Smooth muscle cell (in vitro differentiated cells): ENCODE measurements around the gene ACTL10. TPM values are rescaled to one million over a fixed set of nuclear protein-coding genes. Genes with fewer than 3 reads are reported as not detected.
"Not testable (repeated sequence)": the region's sequence is repeated elsewhere in the genome, so short reads cannot be mapped to it uniquely, and the experiment has no call there.

Experiments
- DNase-seq: peaks from one replicate; lab custom pipeline; 2025; ENCODE audit not compliant: unreplicated experiment; lab: John Stamatoyannopoulos, UW
- H2AFZ ChIP-seq: fragments of 200-600 bp; sonication (generic); 2 replicates; pipeline ENCODE4 v1.6.0; 2016; ENCODE audit warnings: antibody characterized with exemption, low read depth, mild to moderate bottlenecking
- H3F3A ChIP-seq: fragments of 200-600 bp; sonication (generic); 2 replicates; pipeline ENCODE4 v1.6.0; 2017; ENCODE audit warnings: antibody characterized with exemption, low read depth
- H3K27ac ChIP-seq: fragments of 200-600 bp; sonication (generic); 2 replicates; pipeline ENCODE4 v1.5.1; 2016; ENCODE audit warnings: low read depth, mild to moderate bottlenecking
- H3K27me3 ChIP-seq: fragments of 200-600 bp; sonication (generic); 2 replicates; pipeline ENCODE4 v1.6.1; 2016; ENCODE audit warnings: low read depth, mild to moderate bottlenecking
- H3K36me3 ChIP-seq: fragments of 200-600 bp; sonication (generic); 2 replicates; pipeline ENCODE4 v1.5.1; 2016; ENCODE audit warnings: low read depth
- H3K4me1 ChIP-seq: fragments of 200-600 bp; sonication (generic); 2 replicates; pipeline ENCODE4 v1.5.1; 2016; ENCODE audit warnings: low read depth
- H3K4me2 ChIP-seq: fragments of 200-600 bp; sonication (generic); 2 replicates; pipeline ENCODE4 v1.6.0; 2016; ENCODE audit warnings: mild to moderate bottlenecking
- H3K4me3 ChIP-seq: fragments of 200-600 bp; sonication (generic); 2 replicates; pipeline ENCODE4 v1.5.1; 2016; ENCODE audit warnings: mild to moderate bottlenecking
- H3K79me2 ChIP-seq: fragments of 200-600 bp; sonication (generic); 2 replicates; pipeline ENCODE4 v1.6.0; 2016; ENCODE audit warnings: low read depth, mild to moderate bottlenecking
- H3K9ac ChIP-seq: fragments of 200-600 bp; sonication (generic); 2 replicates; pipeline ENCODE4 v1.6.0; 2016; ENCODE audit warnings: low read depth
- H3K9me3 ChIP-seq: fragments of 200-600 bp; sonication (generic); replicated peaks from 2 replicates; pipeline ENCODE4 v1.5.1; 2016; ENCODE audit warnings: low read depth
- H4K20me1 ChIP-seq: fragments of 200-600 bp; sonication (generic); 2 replicates; pipeline ENCODE4 v1.6.0; 2016; ENCODE audit warnings: low read depth
- CTCF ChIP-seq: fragments of 200-600 bp; sonication (generic); IDR thresholded peaks from 2 replicates; pipeline ENCODE4 v1.5.1; 2017; ENCODE audit warnings: borderline replicate concordance, mild to moderate bottlenecking, antibody characterized with exemption; ENCODE audit not compliant: insufficient read depth, poor library complexity, severe bottlenecking
- WGBS: methylation state at CpG from one replicate; pipeline ENCODE4 v1.1.7; 2016; ENCODE audit warnings: low lambda C conversion rate; 5-methylcytosine and 5-hydroxymethylcytosine counted together
- polyA plus RNA-seq: library from polyadenylated mRNA; unstranded; fragments of >200 nt; fragmentation: Nextera tagmentation; extraction: Ambion mirVana; gene quantifications from 2 replicates; pipeline ENCODE4 v1.2.1, GENCODE V29; 2016
- total RNA-seq: library from RNA; depleted of rRNA; stranded (reverse); fragments of >200 nt; gene quantifications from 2 replicates; pipeline ENCODE4 v1.2.3, GENCODE V29; 2014

ACTL10 gene
- total and polyA plus RNA-seq, 2 experiments from 2014 or later: 0.04 to 0.49 TPM

GRCh38 chr20:33693741-33694638 is 27.2 kb downstream of the ACTL10 start:
- Histone ChIP-seq H3K27ac (no peak overlapping the region), H3K79me2 (no peaks in the 10 kb centered on the region), H3K9ac (no peak overlapping the region), H3K9me3 (no peaks in the 10 kb centered on the region), H2AFZ (no peak overlapping the region), H3K27me3 (no peaks in the 10 kb centered on the region), H3K4me1 (peaks cover 12% of the 10 kb centered on the region), H3K4me2 (no peak overlapping the region), H4K20me1 (no peaks in the 10 kb centered on the region), H3K4me3 (no peak overlapping the region), H3F3A (peaks cover 15% of the 10 kb centered on the region), H3K36me3 (no peaks in the 10 kb centered on the region)
- WGBS: 93% methylated on average over 17 of the region's 17 CpGs
- no peak for TF ChIP-seq CTCF
- DNase-seq: no peak

- no peak for DNase-seq
- H3K4me2 ChIP-seq: no peak overlapping the region
- no peak overlapping the region for H3K27ac ChIP-seq
- H3K4me1 ChIP-seq: peaks cover 12% of the 10 kb centered on the region
- H3K36me3 ChIP-seq: no peaks in the 10 kb centered on the region
- H3K4me3 ChIP-seq: no peak overlapping the region
- no peaks in the 10 kb centered on the region for H4K20me1 ChIP-seq
- peaks cover 8% of the 10 kb centered on the region for H3F3A ChIP-seq
- H3K9ac ChIP-seq: no peak overlapping the region
- H3K79me2 ChIP-seq: no peaks in the 10 kb centered on the region
- no peaks in the 10 kb centered on the region for H3K9me3 ChIP-seq
- 88% methylated on average over 6 of the region's 6 CpGs for WGBS
- H3K27me3 ChIP-seq: no peaks in the 10 kb centered on the region
- no peak for TF ChIP-seq CTCF
- no peak overlapping the region for H2AFZ ChIP-seq
These were observed 27.9 kb downstream of the ACTL10 start for GRCh38 chr20:33694639-33695012.

DNA sequence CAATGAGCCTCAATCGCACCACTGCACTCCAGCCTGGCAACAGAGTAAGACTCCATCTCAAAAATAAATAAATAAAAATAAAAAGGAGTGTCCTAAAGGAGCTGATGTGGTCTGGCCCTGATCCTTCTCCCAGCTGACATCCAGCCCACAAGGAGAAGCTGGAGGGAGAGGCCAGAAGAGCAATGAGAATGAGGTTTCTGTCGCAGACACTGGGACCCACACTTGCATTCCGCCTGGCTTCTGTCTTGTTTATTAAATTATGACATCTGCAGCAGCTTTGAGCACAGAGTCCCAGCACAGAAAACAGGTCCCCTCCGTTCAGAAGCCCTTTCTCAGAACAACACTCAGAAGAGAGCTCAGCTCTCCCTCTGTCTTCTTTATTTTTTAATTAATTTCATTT is 29.7 kb downstream of the ACTL10 start:
- Histone ChIP-seq H3K27ac (no peak overlapping the region), H4K20me1 (no peaks in the 10 kb centered on the region), H3F3A (peaks cover 7% of the 10 kb centered on the region), H2AFZ (no peak overlapping the region), H3K79me2 (no peaks in the 10 kb centered on the region), H3K27me3 (no peaks in the 10 kb centered on the region), H3K9ac (no peak overlapping the region), H3K4me2 (peak overlapping the region; percentile 48), H3K4me3 (no peak overlapping the region), H3K36me3 (no peaks in the 10 kb centered on the region), H3K4me1 (peaks cover 12% of the 10 kb centered on the region), H3K9me3 (no peaks in the 10 kb centered on the region)
- no peak for DNase-seq
- TF ChIP-seq CTCF: no peak
- 63% methylated on average over 4 of the region's 4 CpGs for WGBS

- Histone ChIP-seq H3K9me3 (no peaks in the 10 kb centered on the region), H3K9ac (no peak overlapping the region), H3K4me1 (peaks cover 12% of the 10 kb centered on the region), H3K4me3 (no peak overlapping the region), H3K79me2 (no peaks in the 10 kb centered on the region), H4K20me1 (no peaks in the 10 kb centered on the region), H3K4me2 (peak overlapping the region; percentile 48), H2AFZ (no peak overlapping the region), H3F3A (peaks cover 7% of the 10 kb centered on the region), H3K27me3 (no peaks in the 10 kb centered on the region), H3K27ac (no peak overlapping the region), H3K36me3 (no peaks in the 10 kb centered on the region)
- 66% methylated on average over 8 of the region's 8 CpGs for WGBS
- DNase-seq: no peak
- TF ChIP-seq CTCF: no peak
These were observed 30.4 kb downstream of the ACTL10 start for GRCh38 chr20:33697129-33697528.

GRCh38 chr20:33698966-33699365 is 32.2 kb downstream of the ACTL10 start:
- not testable (repeated sequence) for DNase-seq, H3K9ac ChIP-seq, H3K4me2 ChIP-seq, H3K27ac ChIP-seq, H3K79me2 ChIP-seq, H3K9me3 ChIP-seq, H3F3A ChIP-seq, H2AFZ ChIP-seq, H3K36me3 ChIP-seq, H3K4me3 ChIP-seq, H3K27me3 ChIP-seq, H3K4me1 ChIP-seq, H4K20me1 ChIP-seq
- WGBS: 97% methylated on average over 22 of the region's 27 CpGs
